IMR-90 (cell line): Measurements from ENCODE around the gene FAM53C.

ENCODE experiments used
- BHLHE40 ChIP-seq: fragments of 150-350 bp; IDR thresholded peaks from 2 replicates; pipeline ENCODE4 v1.6.1; 2016; ENCODE audit warnings: mild to moderate bottlenecking, low read depth, low read length
- CEBPB ChIP-seq: IDR thresholded peaks from 2 replicates; pipeline ENCODE4 v1.6.1; 2012; ENCODE audit warnings: low read depth, low read length, improper control_type of control experiment
- FOS ChIP-seq: fragments of 150-350 bp; IDR thresholded peaks from 2 replicates; pipeline ENCODE4 v1.6.1; 2016; ENCODE audit warnings: low read depth, low read length
- MAFK ChIP-seq: IDR thresholded peaks from 2 replicates; pipeline ENCODE4 v1.6.1; 2012; ENCODE audit warnings: low read depth, low read length, improper control_type of control experiment
- MXI1 ChIP-seq: IDR thresholded peaks from 2 replicates; pipeline ENCODE4 v1.6.1; 2012; ENCODE audit warnings: low read depth, mild to moderate bottlenecking, low read length, moderate library complexity, borderline replicate concordance
- POLR2A ChIP-seq: IDR thresholded peaks from 2 replicates; pipeline ENCODE4 v1.6.1; 2012; ENCODE audit warnings: mild to moderate bottlenecking, low read depth, low read length
- RAD21 ChIP-seq: IDR thresholded peaks from 2 replicates; pipeline ENCODE4 v1.6.1; 2012; ENCODE audit warnings: low read length, improper control_type of control experiment
- RCOR1 ChIP-seq: IDR thresholded peaks from 2 replicates; pipeline ENCODE4 v1.6.1; 2012; ENCODE audit warnings: mild to moderate bottlenecking, low read length, improper control_type of control experiment; ENCODE audit not compliant: insufficient replicate concordance
- SMC3 ChIP-seq: fragments of 150-350 bp; IDR thresholded peaks from 2 replicates; pipeline ENCODE4 v1.6.1; 2016; ENCODE audit warnings: low read depth, mild to moderate bottlenecking, antibody characterized with exemption, low read length, moderate library complexity
- TF ChIP-seq, protein P1 (sequence below): conservative IDR thresholded peaks from 2 replicates; pipeline ENCODE4 v1.5.1; 2012; ENCODE audit warnings: mild to moderate bottlenecking, low read depth, low read length, improper control_type of control experiment
- TF ChIP-seq, protein P2 (sequence below): fragments of 150-350 bp; IDR thresholded peaks from 2 replicates; pipeline ENCODE4 v1.6.1; 2017; ENCODE audit warnings: mild to moderate bottlenecking, antibody characterized with exemption, low read length, low read depth
- TF ChIP-seq, protein P3 (sequence below): fragments of 150-350 bp; IDR thresholded peaks from 2 replicates; pipeline ENCODE4 v1.6.1; 2016; ENCODE audit warnings: low read depth, mild to moderate bottlenecking, low read length, moderate library complexity, borderline replicate concordance

DNA sequence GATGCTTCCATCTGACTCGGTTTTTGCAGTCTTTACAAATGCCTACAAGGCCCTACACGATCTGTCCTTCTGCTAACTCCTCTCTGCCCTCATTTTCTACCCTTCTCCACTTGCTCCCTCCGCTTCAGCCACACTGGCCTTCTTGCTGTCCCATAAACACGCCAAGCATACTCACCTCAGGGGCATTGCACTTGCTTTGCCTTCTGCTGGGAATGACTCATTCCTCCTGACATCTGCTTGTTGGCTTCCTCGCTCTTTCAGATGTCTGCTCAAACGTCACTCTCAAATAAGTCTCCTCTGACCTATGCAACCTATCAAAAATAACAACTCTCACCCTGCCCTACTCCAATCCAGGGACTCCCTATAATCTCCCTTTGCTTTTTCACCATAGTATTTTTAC lies 34.7 kb upstream of the FAM53C start:
- TF ChIP-seq, protein P1, sequence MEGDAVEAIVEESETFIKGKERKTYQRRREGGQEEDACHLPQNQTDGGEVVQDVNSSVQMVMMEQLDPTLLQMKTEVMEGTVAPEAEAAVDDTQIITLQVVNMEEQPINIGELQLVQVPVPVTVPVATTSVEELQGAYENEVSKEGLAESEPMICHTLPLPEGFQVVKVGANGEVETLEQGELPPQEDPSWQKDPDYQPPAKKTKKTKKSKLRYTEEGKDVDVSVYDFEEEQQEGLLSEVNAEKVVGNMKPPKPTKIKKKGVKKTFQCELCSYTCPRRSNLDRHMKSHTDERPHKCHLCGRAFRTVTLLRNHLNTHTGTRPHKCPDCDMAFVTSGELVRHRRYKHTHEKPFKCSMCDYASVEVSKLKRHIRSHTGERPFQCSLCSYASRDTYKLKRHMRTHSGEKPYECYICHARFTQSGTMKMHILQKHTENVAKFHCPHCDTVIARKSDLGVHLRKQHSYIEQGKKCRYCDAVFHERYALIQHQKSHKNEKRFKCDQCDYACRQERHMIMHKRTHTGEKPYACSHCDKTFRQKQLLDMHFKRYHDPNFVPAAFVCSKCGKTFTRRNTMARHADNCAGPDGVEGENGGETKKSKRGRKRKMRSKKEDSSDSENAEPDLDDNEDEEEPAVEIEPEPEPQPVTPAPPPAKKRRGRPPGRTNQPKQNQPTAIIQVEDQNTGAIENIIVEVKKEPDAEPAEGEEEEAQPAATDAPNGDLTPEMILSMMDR, result no peak
- no peak for TF ChIP-seq POLR2A
- no peak for TF ChIP-seq RCOR1
- TF ChIP-seq MAFK, result no peak
- TF ChIP-seq FOS, result no peak
- TF ChIP-seq, protein P2, sequence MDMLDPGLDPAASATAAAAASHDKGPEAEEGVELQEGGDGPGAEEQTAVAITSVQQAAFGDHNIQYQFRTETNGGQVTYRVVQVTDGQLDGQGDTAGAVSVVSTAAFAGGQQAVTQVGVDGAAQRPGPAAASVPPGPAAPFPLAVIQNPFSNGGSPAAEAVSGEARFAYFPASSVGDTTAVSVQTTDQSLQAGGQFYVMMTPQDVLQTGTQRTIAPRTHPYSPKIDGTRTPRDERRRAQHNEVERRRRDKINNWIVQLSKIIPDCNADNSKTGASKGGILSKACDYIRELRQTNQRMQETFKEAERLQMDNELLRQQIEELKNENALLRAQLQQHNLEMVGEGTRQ, result no peak
- TF ChIP-seq BHLHE40, result no peak
- no peak for TF ChIP-seq MXI1
- TF ChIP-seq CEBPB, result no peak
- no peak for TF ChIP-seq SMC3
- TF ChIP-seq RAD21, result no peak
- TF ChIP-seq, protein P3, sequence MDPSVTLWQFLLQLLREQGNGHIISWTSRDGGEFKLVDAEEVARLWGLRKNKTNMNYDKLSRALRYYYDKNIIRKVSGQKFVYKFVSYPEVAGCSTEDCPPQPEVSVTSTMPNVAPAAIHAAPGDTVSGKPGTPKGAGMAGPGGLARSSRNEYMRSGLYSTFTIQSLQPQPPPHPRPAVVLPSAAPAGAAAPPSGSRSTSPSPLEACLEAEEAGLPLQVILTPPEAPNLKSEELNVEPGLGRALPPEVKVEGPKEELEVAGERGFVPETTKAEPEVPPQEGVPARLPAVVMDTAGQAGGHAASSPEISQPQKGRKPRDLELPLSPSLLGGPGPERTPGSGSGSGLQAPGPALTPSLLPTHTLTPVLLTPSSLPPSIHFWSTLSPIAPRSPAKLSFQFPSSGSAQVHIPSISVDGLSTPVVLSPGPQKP, result no peak
